SK-N-SH (cell line): Measurements from ENCODE around the gene ACSS1.

Source experiments
- CTCF ChIP-seq: fragments of 200-600 bp; sonication (generic); IDR thresholded peaks from 2 replicates; pipeline ENCODE4 v1.6.1; 2017; ENCODE audit warnings: antibody characterized with exemption, mild to moderate bottlenecking, moderate library complexity
- EP300 ChIP-seq, 2 experiments: IDR thresholded peaks; 2 replicates each; pipeline versions ENCODE4 v1.4.0 to v1.6.1; 2012; ENCODE audit warnings: borderline replicate concordance in 1 of 2, low read depth in 1 of 2, low read length in 1 of 2
- MXI1 ChIP-seq: IDR thresholded peaks from 2 replicates; pipeline ENCODE4 v1.6.1; 2012; ENCODE audit warnings: mild to moderate bottlenecking, low read depth, low read length, improper control_type of control experiment
- POLR2AphosphoS5 ChIP-seq: IDR thresholded peaks from 2 replicates; pipeline ENCODE4 v1.6.1; 2012; ENCODE audit warnings: low read depth, low read length
- RCOR1 ChIP-seq: fragments of 150-350 bp; IDR thresholded peaks from 2 replicates; pipeline ENCODE4 v1.6.1; 2017; ENCODE audit warnings: antibody characterized with exemption, low read length
- RFX5 ChIP-seq: IDR thresholded peaks from 2 replicates; pipeline ENCODE4 v1.6.1; 2012; ENCODE audit warnings: mild to moderate bottlenecking, improper control_type of control experiment, low read length
- SIN3A ChIP-seq: IDR thresholded peaks from 2 replicates; pipeline ENCODE4 v1.6.1; 2012; ENCODE audit warnings: low read depth, mild to moderate bottlenecking, low read length, moderate library complexity, borderline replicate concordance
- SMC3 ChIP-seq: IDR thresholded peaks from 2 replicates; pipeline ENCODE4 v1.6.1; 2012; ENCODE audit warnings: low read depth, low read length, improper control_type of control experiment

GRCh38 chr20:25071734-25072133 lies 13.8 kb upstream of the ACSS1 start:
- TF ChIP-seq CTCF (no peak), RFX5 (no peak), RCOR1 (no peak), SIN3A (no peak), SMC3 (no peak), POLR2AphosphoS5 (no peak), MXI1 (no peak), EP300 (IDR thresholded peaks at IDR 0.05; ENCODE audit: borderline replicate concordance in 1 of 2, low read depth in 1 of 2, low read length in 1 of 2) (no peak)
